Ishikawa (cell line): Measurements from ENCODE around the gene SLC25A33.

Experiments used
- CEBPB ChIP-seq: IDR thresholded peaks from 2 replicates; pipeline ENCODE4 v1.6.1; 2012
- CREB1 ChIP-seq: IDR thresholded peaks from 2 replicates; pipeline ENCODE4 v1.6.1; 2012; ENCODE audit warnings: low read depth
- EGR1 ChIP-seq: IDR thresholded peaks from 2 replicates; pipeline ENCODE4 v1.6.1; 2012
- EP300 ChIP-seq: IDR thresholded peaks from 2 replicates; pipeline ENCODE4 v1.6.1; 2012; ENCODE audit warnings: borderline replicate concordance
- FOXM1 ChIP-seq: IDR thresholded peaks from 2 replicates; pipeline ENCODE4 v1.6.1; 2012; ENCODE audit warnings: low read depth, borderline replicate concordance
- MAX ChIP-seq: IDR thresholded peaks from 2 replicates; pipeline ENCODE4 v1.6.1; 2012
- NFIC ChIP-seq: IDR thresholded peaks from 2 replicates; pipeline ENCODE4 v1.6.1; 2012
- RAD21 ChIP-seq: IDR thresholded peaks from 2 replicates; pipeline ENCODE4 v1.6.1; 2012; ENCODE audit warnings: low read depth
- REST ChIP-seq: IDR thresholded peaks from 2 replicates; pipeline ENCODE4 v1.6.1; 2012; ENCODE audit warnings: low read depth, mild to moderate bottlenecking
- TAF1 ChIP-seq: IDR thresholded peaks from 2 replicates; pipeline ENCODE4 v1.6.1; 2012; ENCODE audit warnings: low read depth, mild to moderate bottlenecking
- TCF12 ChIP-seq: IDR thresholded peaks from 2 replicates; pipeline ENCODE4 v1.6.1; 2012; ENCODE audit warnings: low read depth
- TEAD4 ChIP-seq: IDR thresholded peaks from 2 replicates; pipeline ENCODE4 v1.6.1; 2012
- USF1 ChIP-seq: IDR thresholded peaks from 2 replicates; pipeline ENCODE4 v1.6.1; 2012
- YY1 ChIP-seq: IDR thresholded peaks from 2 replicates; pipeline ENCODE4 v1.6.1; 2012; ENCODE audit warnings: low read depth
- ZBTB7A ChIP-seq: IDR thresholded peaks from 2 replicates; pipeline ENCODE4 v1.6.1; 2012; ENCODE audit warnings: low read depth

Gene SLC25A33

GRCh38 chr1:9605946-9606455 is 66.7 kb downstream of the SLC25A33 start:
- no peak for TF ChIP-seq MAX
- no peak for TF ChIP-seq EGR1
- TF ChIP-seq RAD21, result no peak
- TF ChIP-seq YY1, result no peak
- TF ChIP-seq NFIC, result no peak
- TF ChIP-seq CREB1, result no peak
- TF ChIP-seq ZBTB7A, result no peak
- no peak for TF ChIP-seq EP300
- TF ChIP-seq REST, result no peak
- no peak for TF ChIP-seq TEAD4
- no peak for TF ChIP-seq TAF1
- no peak for TF ChIP-seq FOXM1
- TF ChIP-seq TCF12, result no peak
- no peak for TF ChIP-seq CEBPB
- TF ChIP-seq USF1, result no peak

- TF ChIP-seq USF1 (no peak), CEBPB (no peak), ZBTB7A (no peak), CREB1 (no peak), RAD21 (no peak), TAF1 (no peak), REST (no peak), EP300 (no peak), EGR1 (no peak), NFIC (no peak), TEAD4 (no peak), FOXM1 (no peak), MAX (no peak), TCF12 (no peak)
These were observed 67.2 kb downstream of the SLC25A33 start for GRCh38 chr1:9606458-9606857.

GRCh38 chr1:9606948-9607347 is 67.7 kb downstream of the SLC25A33 start:
- TF ChIP-seq RAD21, result no peak
- TF ChIP-seq CREB1, result no peak

- TF ChIP-seq CREB1 (no peak), TEAD4 (no peak), FOXM1 (no peak), EGR1 (no peak), USF1 (no peak), CEBPB (no peak), ZBTB7A (no peak), TCF12 (no peak), MAX (no peak), REST (no peak), TAF1 (no peak), NFIC (no peak)
These were observed 68.1 kb downstream of the SLC25A33 start for GRCh38 chr1:9607352-9607751.
